ENCODE measurements around the gene PLEKHA6. TPM values are rescaled to one million over a fixed set of nuclear protein-coding genes. Genes with fewer than 3 reads are reported as not detected.

The PLEKHA6 gene
- total and polyA plus RNA-seq, 2 experiments from 2014 or later = 2.8 to 6.2 TPM

DNA sequence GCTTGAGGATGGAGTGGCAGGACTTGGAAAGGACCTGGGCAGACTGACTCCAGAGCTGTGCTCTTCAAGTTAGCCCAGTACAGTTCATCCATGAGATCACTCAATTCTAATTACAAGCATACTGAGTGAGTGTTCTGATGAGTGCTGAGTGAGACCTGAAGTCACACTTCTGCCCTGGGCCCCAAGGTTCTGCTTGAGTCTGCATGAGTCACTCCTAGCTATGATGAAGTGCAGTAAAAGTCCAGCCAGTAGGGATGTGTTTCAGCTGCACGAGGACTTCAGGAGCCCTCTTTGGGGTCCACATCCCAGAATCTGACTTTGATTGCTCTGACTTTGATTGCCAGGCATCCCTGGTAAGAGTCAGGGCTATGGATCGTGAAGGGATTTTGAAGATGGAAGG, 35.8 kb downstream of the PLEKHA6 start:
- Histone ChIP-seq H3K36me3 (ENCODE audit: insufficient read depth) (no peaks in the 10 kb centered on the region), H3K27me3 (ENCODE audit: insufficient read depth) (no peaks in the 10 kb centered on the region), H4K20me1 (replicated peaks; ENCODE audit: insufficient read depth) (no peaks in the 10 kb centered on the region; the same call in 1 of the 2 replicates), H3K27ac (ENCODE audit: low read depth) (no peak overlapping the region), H3F3A (replicated peaks; ENCODE audit: low read depth) (no peaks in the 10 kb centered on the region), H3K4me2 (no peak overlapping the region), H2AFZ (no peak overlapping the region), H3K79me2 (replicated peaks; ENCODE audit: insufficient read depth) (no peaks in the 10 kb centered on the region), H3K4me1 (ENCODE audit: insufficient read depth) (no peaks in the 10 kb centered on the region), H3K4me3 (no peak overlapping the region), H3K9me2 (ENCODE audit: insufficient read depth) (peaks cover 4% of the 10 kb centered on the region; the same call in 1 of the 2 replicates)
- Mint-ChIP-seq H3K27me3 (ENCODE audit: insufficient read depth, low read depth, poor library complexity) (peaks cover 1% of the 10 kb centered on the region), H3K4me1 (peaks cover 19% of the 10 kb centered on the region), H3K27ac (no peak overlapping the region), H3K36me3 (ENCODE audit: low read depth) (peaks cover 2% of the 10 kb centered on the region; the same call in 1 of the 3 replicates), H3K4me3 (no peak overlapping the region), H3K9me3 (no peaks in the 10 kb centered on the region; the same call in 2 of the 3 replicates)
- TF ChIP-seq ZNF114 (CRISPR knock-in tag; IDR thresholded peaks at IDR 0.05) (no peak), CTCF (conservative IDR thresholded peaks at IDR 0.05; ENCODE audit: low read depth in 2 of 2) (no peak), STAT1 (IDR thresholded peaks at IDR 0.05; ENCODE audit: unreplicated experiment) (no peak), EZH2phosphoT487 (IDR thresholded peaks at IDR 0.05; ENCODE audit: unreplicated experiment) (no peak), JUNB (IDR thresholded peaks at IDR 0.05; ENCODE audit: unreplicated experiment) (no peak)
- no peak for DNase-seq (ENCODE audit: low spot score)
- no peak for ATAC-seq

DNA sequence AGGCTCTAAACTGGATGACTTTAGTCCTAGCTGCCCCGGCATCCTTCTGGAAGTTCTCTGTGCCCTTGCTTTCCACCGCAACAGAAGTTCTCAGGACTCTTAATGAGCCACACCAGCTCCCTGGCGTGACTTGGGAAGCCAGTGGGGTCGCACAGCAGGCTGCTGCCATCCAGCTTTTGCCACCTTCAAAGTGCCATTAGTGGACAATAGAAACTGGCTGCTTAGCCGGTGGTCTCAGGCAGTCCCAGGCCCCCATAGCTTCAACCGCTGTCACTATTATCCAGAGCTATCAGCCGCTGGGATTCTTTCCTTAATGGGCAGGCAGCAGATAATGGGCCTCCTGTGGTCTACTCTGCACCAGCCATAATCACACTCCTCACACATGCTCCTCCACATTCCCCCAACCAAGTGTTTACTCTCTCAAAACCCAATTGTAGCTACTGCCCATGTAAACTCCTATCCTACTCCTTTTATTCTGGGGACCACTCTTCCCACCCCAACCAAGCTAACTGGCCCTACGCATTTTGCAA, 37.3 kb downstream of the PLEKHA6 start:
- TF ChIP-seq ZNF331 (CRISPR knock-in tag; IDR thresholded peaks at IDR 0.05; ENCODE audit: low read depth) = no peak
- TF ChIP-seq STAT1 (IDR thresholded peaks at IDR 0.05; ENCODE audit: unreplicated experiment) = no peak
- H3K27me3 Mint-ChIP-seq (ENCODE audit: insufficient read depth, low read depth, poor library complexity) = peaks cover 1% of the 10 kb centered on the region
- H3K27ac Mint-ChIP-seq = no peak overlapping the region
- ATAC-seq (peak; percentile 51), DNase-seq (ENCODE audit: low spot score) (no peak)
- Histone ChIP-seq H3K27me3 (ENCODE audit: insufficient read depth) (no peaks in the 10 kb centered on the region), H3K4me3 (no peak overlapping the region), H3K4me1 (ENCODE audit: insufficient read depth) (no peaks in the 10 kb centered on the region), H2AFZ (no peak overlapping the region), H3K79me2 (replicated peaks; ENCODE audit: insufficient read depth) (no peaks in the 10 kb centered on the region), H3K4me2 (no peak overlapping the region), H3F3A (replicated peaks; ENCODE audit: low read depth) (no peaks in the 10 kb centered on the region), H3K9me2 (ENCODE audit: insufficient read depth) (peaks cover 4% of the 10 kb centered on the region; the same call in 1 of the 2 replicates), H4K20me1 (replicated peaks; ENCODE audit: insufficient read depth) (no peaks in the 10 kb centered on the region; the same call in 1 of the 2 replicates), H3K36me3 (ENCODE audit: insufficient read depth) (no peaks in the 10 kb centered on the region), H3K27ac (ENCODE audit: low read depth) (no peak overlapping the region)
- H3K36me3 Mint-ChIP-seq (ENCODE audit: low read depth) = no peaks in the 10 kb centered on the region
- H3K4me1 Mint-ChIP-seq = peaks cover 17% of the 10 kb centered on the region
- H3K9me3 Mint-ChIP-seq = no peaks in the 10 kb centered on the region; the same call in 2 of the 3 replicates
- no peak overlapping the region for H3K4me3 Mint-ChIP-seq

DNA sequence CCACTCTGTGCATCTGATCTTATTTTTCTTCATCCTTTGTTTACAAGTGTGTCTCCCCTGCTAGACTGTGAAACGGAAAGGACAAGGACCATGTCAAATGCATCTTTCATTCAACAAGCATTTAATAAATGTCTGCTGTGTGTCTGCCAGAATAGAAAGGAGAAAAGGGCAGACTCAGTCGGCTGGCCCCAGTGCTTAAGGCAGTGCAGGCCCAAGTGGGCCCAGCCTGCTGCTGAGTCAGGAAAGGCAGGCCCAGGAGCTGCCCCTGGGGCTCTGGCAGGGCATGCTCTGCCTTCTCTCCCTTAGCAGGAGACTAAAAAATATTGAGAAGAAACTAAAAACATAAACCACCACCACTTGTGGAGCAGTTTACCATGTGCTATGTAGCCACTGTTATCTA, 38.1 kb downstream of the PLEKHA6 start:
- no peaks in the 10 kb centered on the region for H3K79me2 ChIP-seq (replicated peaks; ENCODE audit: insufficient read depth)
- no peaks in the 10 kb centered on the region for H3K36me3 ChIP-seq (ENCODE audit: insufficient read depth)
- Mint-ChIP-seq H3K36me3 (ENCODE audit: low read depth) (no peaks in the 10 kb centered on the region), H3K9me3 (no peaks in the 10 kb centered on the region; the same call in 2 of the 3 replicates), H3K4me3 (no peak overlapping the region), H3K4me1 (peaks cover 16% of the 10 kb centered on the region), H3K27me3 (ENCODE audit: insufficient read depth, low read depth, poor library complexity) (peaks cover 1% of the 10 kb centered on the region), H3K27ac (no peak overlapping the region)
- H3K9me2 ChIP-seq (ENCODE audit: insufficient read depth) = peaks cover 4% of the 10 kb centered on the region; the same call in 1 of the 2 replicates
- no peak overlapping the region for H2AFZ ChIP-seq
- no peaks in the 10 kb centered on the region for H3F3A ChIP-seq (replicated peaks; ENCODE audit: low read depth)
- no peaks in the 10 kb centered on the region; the same call in 1 of the 2 replicates for H4K20me1 ChIP-seq (replicated peaks; ENCODE audit: insufficient read depth)
- no peaks in the 10 kb centered on the region for H3K27me3 ChIP-seq (ENCODE audit: insufficient read depth)
- H3K27ac ChIP-seq (ENCODE audit: low read depth) = no peak overlapping the region
- ATAC-seq (peak; percentile 50), DNase-seq (ENCODE audit: low spot score) (no peak)
- H3K4me1 ChIP-seq (ENCODE audit: insufficient read depth) = no peaks in the 10 kb centered on the region
- no peak overlapping the region for H3K4me3 ChIP-seq
- no peak overlapping the region for H3K4me2 ChIP-seq
- TF ChIP-seq EZH2phosphoT487 (IDR thresholded peaks at IDR 0.05; ENCODE audit: unreplicated experiment) = no peak
- no peak for TF ChIP-seq STAT1 (IDR thresholded peaks at IDR 0.05; ENCODE audit: unreplicated experiment)
- no peak for TF ChIP-seq ZNF114 (CRISPR knock-in tag; IDR thresholded peaks at IDR 0.05)
- no peak for TF ChIP-seq ZNF331 (CRISPR knock-in tag; IDR thresholded peaks at IDR 0.05; ENCODE audit: low read depth)
- TF ChIP-seq ETS1 (IDR thresholded peaks at IDR 0.05) = no peak

Measured in GM23338 (cell line).